Neuronal stem cell (in vitro differentiated cells): Measurements from ENCODE around the gene OR1N1.
A peak's percentile ranks its signal among the peaks of the same experiment; 100 is the strongest.

Experiments used
- DNase-seq: peaks from one replicate; pipeline ENCODE4 v3.0.0-alpha.2; 2013; ENCODE audit warnings: low spot score
- H2AFZ ChIP-seq: one replicate; pipeline ENCODE4 v1.6.1; 2013; ENCODE audit warnings: mild to moderate bottlenecking, low read length, inconsistent platforms
- H2AK5ac ChIP-seq: 2 replicates; pipeline ENCODE4 v1.6.1; 2013; ENCODE audit warnings: low read depth, mild to moderate bottlenecking, inconsistent platforms, low read length, moderate library complexity, mixed read lengths
- H2BK120ac ChIP-seq: 2 replicates; pipeline ENCODE4 v1.6.1; 2013; ENCODE audit warnings: low read depth, mild to moderate bottlenecking, inconsistent platforms, low read length, moderate library complexity, mixed read lengths
- H2BK12ac ChIP-seq: one replicate; pipeline ENCODE4 v1.6.1; 2013; ENCODE audit warnings: low read length, inconsistent platforms
- H2BK15ac ChIP-seq: 2 replicates; pipeline ENCODE4 v1.6.1; 2013; ENCODE audit warnings: mild to moderate bottlenecking, low read length, inconsistent platforms, mixed read lengths
- H2BK5ac ChIP-seq: one replicate; pipeline ENCODE4 v1.6.1; 2013; ENCODE audit warnings: inconsistent platforms, mild to moderate bottlenecking, low read length, moderate library complexity
- H3K14ac ChIP-seq: one replicate; pipeline ENCODE4 v1.6.1; 2013; ENCODE audit warnings: low read length, inconsistent platforms
- H3K18ac ChIP-seq: 2 replicates; pipeline ENCODE4 v1.6.1; 2013; ENCODE audit warnings: low read length, inconsistent platforms
- H3K23ac ChIP-seq: 2 replicates; pipeline ENCODE4 v1.6.1; 2013; ENCODE audit warnings: low read depth, mild to moderate bottlenecking, mixed read lengths, low read length, inconsistent platforms; ENCODE audit not compliant: poor library complexity
- H3K27ac ChIP-seq: replicated peaks from 3 replicates; pipeline ENCODE4 v1.5.1; 2013; ENCODE audit warnings: low read length, inconsistent platforms
- H3K27me3 ChIP-seq, 3 experiments: 2 replicates each; pipeline ENCODE4 v1.6.1; 2013; ENCODE audit warnings: low read length in 3 of 3, mild to moderate bottlenecking in 2 of 3, inconsistent platforms in 1 of 3, low read depth in 1 of 3, mixed read lengths in 1 of 3, moderate library complexity in 1 of 3; ENCODE audit not compliant: control insufficient read depth in 3 of 3, insufficient read depth in 3 of 3
- H3K36me3 ChIP-seq, 2 donors: replicated peaks in 1 of 2; 2 replicates each; pipeline ENCODE4 v1.6.1; 2013; ENCODE audit warnings: low read length in 2 of 2; ENCODE audit not compliant: control insufficient read depth in 2 of 2, insufficient read depth in 2 of 2
- H3K4ac ChIP-seq: 2 replicates; pipeline ENCODE4 v1.6.1; 2013; ENCODE audit warnings: inconsistent platforms, mild to moderate bottlenecking, low read length, moderate library complexity
- H3K4me1 ChIP-seq, 2 donors: 1 replicate in 1 of 2; 2 replicates in 1 of 2; pipeline ENCODE4 v1.6.1; 2013; ENCODE audit warnings: low read length in 2 of 2, low read depth in 1 of 2; ENCODE audit not compliant: control insufficient read depth in 2 of 2, insufficient read depth in 1 of 2
- H3K4me2 ChIP-seq: one replicate; pipeline ENCODE4 v1.6.1; 2013; ENCODE audit warnings: mild to moderate bottlenecking, low read length, inconsistent platforms; ENCODE audit not compliant: insufficient read depth, poor library complexity, severe bottlenecking
- H3K4me3 ChIP-seq, 2 donors: 2 replicates each; pipeline ENCODE4 v1.5.1; 2013; ENCODE audit warnings: low read length in 2 of 2, mild to moderate bottlenecking in 2 of 2, inconsistent platforms in 1 of 2, moderate library complexity in 1 of 2
- H3K79me1 ChIP-seq: one replicate; pipeline ENCODE4 v1.6.1; 2013; ENCODE audit warnings: low read depth, mild to moderate bottlenecking, inconsistent platforms, low read length, moderate library complexity
- H3K9ac ChIP-seq: one replicate; pipeline ENCODE4 v1.6.1; 2013; ENCODE audit warnings: mild to moderate bottlenecking, low read depth, low read length, inconsistent platforms; ENCODE audit not compliant: poor library complexity
- H3K9me3 ChIP-seq, 2 donors: replicated peaks in 1 of 2; 2 replicates each; pipeline versions ENCODE3 to v1.6.1; 2013; ENCODE audit warnings: low read length in 2 of 2, mild to moderate bottlenecking in 2 of 2, inconsistent platforms in 1 of 2, low read depth in 1 of 2, mixed read lengths in 1 of 2, moderate library complexity in 1 of 2; ENCODE audit not compliant: control insufficient read depth in 2 of 2, insufficient read depth in 1 of 2
- H4K8ac ChIP-seq: one replicate; pipeline ENCODE4 v1.6.1; 2013; ENCODE audit warnings: low read depth, mild to moderate bottlenecking, inconsistent platforms, low read length, moderate library complexity
- H4K91ac ChIP-seq: one replicate; pipeline ENCODE4 v1.6.1; 2013; ENCODE audit warnings: low read length, low read depth, mild to moderate bottlenecking, inconsistent platforms; ENCODE audit not compliant: poor library complexity
- WGBS, 2 donors: extraction: QIAGEN DNeasy Blood & Tissue Kit; methylation state at CpG; one replicate each; pipeline ENCODE4 v1.1.7; 2013; ENCODE audit warnings: missing lambda C conversion rate in 2 of 2, mixed read lengths in 1 of 2; ENCODE audit not compliant: insufficient read length in 2 of 2, insufficient replicate concordance in 1 of 2; ENCODE audit errors: extremely low coverage in 2 of 2; 5-methylcytosine and 5-hydroxymethylcytosine counted together

The OR1N1 gene

GRCh38 chr9:122510502-122510901 lies 16.6 kb downstream of the OR1N1 start, which contains the start of gene OR1J2:
Gene OR1J2 (plus strand): TSS chr9:122510802. CDS start chr9:122510802, 0 bp downstream.
- no peak within 1 kb of the TSS for H2BK12ac ChIP-seq
- no peak within 1 kb of the TSS for H2AK5ac ChIP-seq
- no CpG with 5 or more reads among the region's 6 CpGs for WGBS, 2 donors
- no peak within 1 kb of the TSS for H3K4me2 ChIP-seq
- no peak within 1 kb of the TSS for H3K4ac ChIP-seq
- no peak within 1 kb of the TSS for H2BK120ac ChIP-seq
- H3K23ac ChIP-seq: no peak within 1 kb of the TSS
- H4K91ac ChIP-seq: no peak within 1 kb of the TSS
- peak within 1 kb of the TSS in 1 of 2 donors; percentile 40 for H3K4me3 ChIP-seq
- no peaks in the 10 kb centered on the region for H3K4me1 ChIP-seq
- H2AFZ ChIP-seq: no peak within 1 kb of the TSS
- H2BK5ac ChIP-seq: no peak within 1 kb of the TSS
- H3K14ac ChIP-seq: no peak within 1 kb of the TSS
- peaks cover 0 to 12% (median 0%) of the 10 kb centered on the region in 3 experiments for H3K27me3 ChIP-seq
- no peak for DNase-seq
- no peaks in the 10 kb centered on the region for H3K79me1 ChIP-seq
- H4K8ac ChIP-seq: no peak within 1 kb of the TSS
- H3K18ac ChIP-seq: no peak within 1 kb of the TSS
- peaks cover 0 to 14% of the 10 kb centered on the region in 2 donors for H3K9me3 ChIP-seq
- no peak within 1 kb of the TSS for H2BK15ac ChIP-seq
- no peaks in the 10 kb centered on the region for H3K36me3 ChIP-seq
- no peak within 1 kb of the TSS for H3K27ac ChIP-seq
- H3K9ac ChIP-seq: no peak within 1 kb of the TSS

- H3K4ac ChIP-seq: no peak overlapping the region
- H3K9ac ChIP-seq: no peak overlapping the region
- no peak overlapping the region for H3K14ac ChIP-seq
- no peak overlapping the region for H2AK5ac ChIP-seq
- H3K23ac ChIP-seq: no peak overlapping the region
- H2BK5ac ChIP-seq: no peak overlapping the region
- H3K79me1 ChIP-seq: no peaks in the 10 kb centered on the region
- no peaks in the 10 kb centered on the region for H3K4me1 ChIP-seq
- H2AFZ ChIP-seq: no peak overlapping the region
- peaks cover 0 to 10% (median 0%) of the 10 kb centered on the region in 3 experiments for H3K27me3 ChIP-seq
- H4K8ac ChIP-seq: no peak overlapping the region
- no peak overlapping the region for H3K4me3 ChIP-seq
- no peak overlapping the region for H2BK12ac ChIP-seq
- no peak overlapping the region for H3K4me2 ChIP-seq
- no CpG with 5 or more reads among the region's 2 CpGs for WGBS, 2 donors
- H2BK120ac ChIP-seq: no peak overlapping the region
- H3K36me3 ChIP-seq: no peaks in the 10 kb centered on the region
- H2BK15ac ChIP-seq: no peak overlapping the region
- H4K91ac ChIP-seq: no peak overlapping the region
- H3K9me3 ChIP-seq: peaks cover 0 to 16% of the 10 kb centered on the region in 2 donors
- no peak for DNase-seq
- H3K18ac ChIP-seq: no peak overlapping the region
- no peak overlapping the region for H3K27ac ChIP-seq
Measured at GRCh38 chr9:122506964-122507363, 20.1 kb downstream of the OR1N1 start.

GRCh38 chr9:122498883-122499288 lies 28.2 kb downstream of the OR1N1 start:
- no peak overlapping the region for H2BK120ac ChIP-seq
- no peak overlapping the region for H4K8ac ChIP-seq
- no peaks in the 10 kb centered on the region for H3K36me3 ChIP-seq
- no peak for DNase-seq
- H3K79me1 ChIP-seq: no peaks in the 10 kb centered on the region
- H2BK15ac ChIP-seq: no peak overlapping the region
- H2AFZ ChIP-seq: no peak overlapping the region
- H3K4me1 ChIP-seq: no peaks in the 10 kb centered on the region
- no peak overlapping the region for H3K4ac ChIP-seq
- H2AK5ac ChIP-seq: no peak overlapping the region
- no peak overlapping the region for H3K23ac ChIP-seq
- no peak overlapping the region for H4K91ac ChIP-seq
- H3K4me2 ChIP-seq: no peak overlapping the region
- no peak overlapping the region for H3K9ac ChIP-seq
- no peak overlapping the region for H3K14ac ChIP-seq
- no peak overlapping the region for H3K27ac ChIP-seq
- H2BK5ac ChIP-seq: no peak overlapping the region
- H3K9me3 ChIP-seq: peaks cover 0 to 23% of the 10 kb centered on the region in 2 donors
- no peak overlapping the region for H2BK12ac ChIP-seq
- no peak overlapping the region for H3K4me3 ChIP-seq
- no CpG with 5 or more reads among the region's 2 CpGs for WGBS, 2 donors
- H3K27me3 ChIP-seq: no peaks in the 10 kb centered on the region
- no peak overlapping the region for H3K18ac ChIP-seq

DNA sequence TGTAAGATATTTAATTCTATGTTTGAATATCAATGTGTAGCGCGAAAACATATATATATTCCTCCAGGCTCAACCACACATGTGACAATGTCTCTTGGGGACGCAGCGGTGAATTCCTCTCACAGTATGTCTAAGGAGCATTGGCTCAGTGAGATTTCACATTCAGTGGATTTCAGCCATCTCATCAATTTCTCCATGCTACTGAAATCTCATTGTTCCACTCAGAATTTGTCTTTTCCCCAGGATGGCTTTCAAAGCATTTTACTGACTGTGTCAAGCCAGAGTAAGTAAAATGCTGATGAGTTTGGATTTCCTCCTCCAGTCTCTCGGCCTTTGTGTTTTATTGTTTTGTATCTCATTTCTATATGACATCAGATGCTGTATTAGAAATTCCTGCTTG lies 48.0 kb downstream of the OR1N1 start:
- no peak overlapping the region for H3K14ac ChIP-seq
- H3K27me3 ChIP-seq: peaks cover 0 to 6% (median 0%) of the 10 kb centered on the region in 3 experiments
- H3K36me3 ChIP-seq: no peaks in the 10 kb centered on the region
- no peak overlapping the region for H2BK5ac ChIP-seq
- no peaks in the 10 kb centered on the region for H3K79me1 ChIP-seq
- no peak overlapping the region for H3K27ac ChIP-seq
- no peak overlapping the region for H3K23ac ChIP-seq
- DNase-seq: no peak
- H3K4me2 ChIP-seq: no peak overlapping the region
- no peak overlapping the region for H3K18ac ChIP-seq
- H3K4me1 ChIP-seq: no peaks in the 10 kb centered on the region
- peaks cover 0 to 9% of the 10 kb centered on the region in 2 donors for H3K9me3 ChIP-seq
- H2BK15ac ChIP-seq: no peak overlapping the region
- no peak overlapping the region for H2AK5ac ChIP-seq
- whole genome bisulfite sequencing, 2 donors: no CpG with 5 or more reads among the region's 5 CpGs
- no peak overlapping the region for H2BK12ac ChIP-seq
- no peak overlapping the region for H3K9ac ChIP-seq
- no peak overlapping the region for H2AFZ ChIP-seq
- no peak overlapping the region for H4K8ac ChIP-seq
- H3K4me3 ChIP-seq: no peak overlapping the region
- no peak overlapping the region for H4K91ac ChIP-seq
- H2BK120ac ChIP-seq: no peak overlapping the region
- H3K4ac ChIP-seq: no peak overlapping the region
